ENCODE data around the gene INPP4A. TPM values are rescaled to one million over a fixed set of nuclear protein-coding genes. Genes with fewer than 3 reads are reported as not detected.

Gene INPP4A
- total and polyA plus RNA-seq, 2 of the 13 experiments (the other 11 are each of a cell fraction or from before 2014, with no cell fraction given): 10.1 to 10.9 TPM

DNA sequence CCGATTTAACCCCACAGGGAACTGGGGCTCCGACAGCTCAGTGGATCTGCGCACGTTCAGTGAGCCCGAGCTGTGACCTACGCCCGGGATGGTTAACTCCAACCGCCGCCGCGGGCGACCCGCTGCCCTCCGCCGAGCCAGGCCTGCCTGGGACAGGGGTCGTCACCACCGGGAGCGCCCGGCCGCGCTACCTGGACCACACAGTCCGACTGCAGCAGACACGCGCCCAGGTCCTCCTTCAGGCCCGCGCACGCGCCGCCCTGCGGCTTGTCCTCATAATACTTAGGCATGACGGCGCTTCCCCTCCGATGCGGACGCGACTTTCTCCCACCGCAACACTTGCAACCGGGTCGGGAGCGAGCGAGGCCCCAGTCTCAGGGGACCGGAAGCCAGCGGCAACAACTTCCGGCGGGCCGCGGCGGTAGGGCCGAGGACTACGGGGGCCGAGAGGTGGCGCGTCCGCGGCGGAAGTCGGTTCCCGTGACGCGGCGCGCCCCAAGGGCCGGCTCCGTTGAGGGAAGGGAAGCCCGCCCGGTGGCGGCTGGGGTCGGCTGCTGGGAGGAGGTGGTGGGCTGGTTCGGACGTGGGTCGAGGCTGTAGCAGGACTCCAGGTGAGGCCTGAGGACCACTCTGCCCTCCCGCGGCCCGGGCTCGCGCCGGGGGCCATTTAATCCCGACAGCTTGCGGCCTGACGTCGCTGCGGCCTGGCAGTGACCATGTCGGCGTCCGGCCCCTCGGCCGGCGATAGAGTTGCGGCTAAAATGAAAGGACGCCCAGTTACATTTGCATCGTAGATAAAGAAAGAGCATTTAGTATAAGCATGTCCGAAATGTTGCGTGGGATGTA lies 163.7 kb downstream of the INPP4A start, which contains the start of the genes COA5 and UNC50 (continued):
- TF ChIP-seq ZNF878 (CRISPR knock-in tag; IDR thresholded peaks at IDR 0.05): peak; percentile 63; the same call in 1 of the 2 replicates
- TF ChIP-seq PHB2 (IDR thresholded peaks at IDR 0.05; ENCODE audit: partially characterized antibody): no peak
- peak; percentile 95 for TF ChIP-seq POGZ (CRISPR knock-in tag; IDR thresholded peaks at IDR 0.05)
- TF ChIP-seq ZNF710 (CRISPR knock-in tag; IDR thresholded peaks at IDR 0.05; ENCODE audit: borderline replicate concordance): peak; percentile 70; the same call in 1 of the 2 replicates
- peak; percentile 59; the same call in 1 of the 2 replicates for TF ChIP-seq JUND (CRISPR knock-in tag; IDR thresholded peaks at IDR 0.05)
- TF ChIP-seq GZF1 (CRISPR knock-in tag; IDR thresholded peaks at IDR 0.05): no peak; the same call in none of the 2 replicates
- 0 out of 2 replicates have a peak, but pooled peaks have one; percentile 44 for TF ChIP-seq ARID2 (CRISPR knock-in tag; IDR thresholded peaks at IDR 0.05; ENCODE audit: borderline replicate concordance)
- 0 out of 2 replicates have a peak, but pooled peaks have one; percentile 77 for TF ChIP-seq ATRX (CRISPR knock-in tag; IDR thresholded peaks at IDR 0.05; ENCODE audit: borderline replicate concordance)
- peak; percentile 64; the same call in 1 of the 2 replicates for TF ChIP-seq CBX5 (CRISPR knock-in tag; IDR thresholded peaks at IDR 0.05; ENCODE audit: borderline replicate concordance)
- TF ChIP-seq CBX2 (IDR thresholded peaks at IDR 0.05; ENCODE audit: low read depth, low read length): no peak
- TF ChIP-seq CBX2 (CRISPR knock-in tag; IDR thresholded peaks at IDR 0.05; ENCODE audit: low read depth): no peak
- peak; percentile 85; the same call in 1 of the 2 replicates for TF ChIP-seq ZFAT (CRISPR knock-in tag; conservative IDR thresholded peaks at IDR 0.05)
- TF ChIP-seq KAT7 (CRISPR knock-in tag; IDR thresholded peaks at IDR 0.05; ENCODE audit: borderline replicate concordance): peak; percentile 97
- peak; percentile 73; the same call in 1 of the 2 replicates for TF ChIP-seq ZSCAN29 (CRISPR knock-in tag; conservative IDR thresholded peaks at IDR 0.05)
- no peak for TF ChIP-seq SP5 (CRISPR knock-in tag; IDR thresholded peaks at IDR 0.05; ENCODE audit: borderline replicate concordance, low read depth)
- TF ChIP-seq HNRNPL (IDR thresholded peaks at IDR 0.05; ENCODE audit: low read depth, low read length): 0 out of 2 replicates have a peak, but pooled peaks have one; percentile 36
- peak; percentile 86 for TF ChIP-seq ELK4 (CRISPR knock-in tag; IDR thresholded peaks at IDR 0.05; ENCODE audit: borderline replicate concordance)
- TF ChIP-seq ZNF713 (CRISPR knock-in tag; IDR thresholded peaks at IDR 0.05): no peak
- TF ChIP-seq SIN3B (IDR thresholded peaks at IDR 0.05; ENCODE audit: low read length): peak; percentile 58; the same call in 1 of the 2 replicates
- TF ChIP-seq EZH2 (conservative IDR thresholded peaks at IDR 0.05; ENCODE audit: low read depth, low read length): no peak
- no peak for TF ChIP-seq SMARCC2 (IDR thresholded peaks at IDR 0.05)
- TF ChIP-seq ZNF232 (CRISPR knock-in tag; IDR thresholded peaks at IDR 0.05; ENCODE audit: borderline replicate concordance): peak; percentile 90
- TF ChIP-seq, protein P1, sequence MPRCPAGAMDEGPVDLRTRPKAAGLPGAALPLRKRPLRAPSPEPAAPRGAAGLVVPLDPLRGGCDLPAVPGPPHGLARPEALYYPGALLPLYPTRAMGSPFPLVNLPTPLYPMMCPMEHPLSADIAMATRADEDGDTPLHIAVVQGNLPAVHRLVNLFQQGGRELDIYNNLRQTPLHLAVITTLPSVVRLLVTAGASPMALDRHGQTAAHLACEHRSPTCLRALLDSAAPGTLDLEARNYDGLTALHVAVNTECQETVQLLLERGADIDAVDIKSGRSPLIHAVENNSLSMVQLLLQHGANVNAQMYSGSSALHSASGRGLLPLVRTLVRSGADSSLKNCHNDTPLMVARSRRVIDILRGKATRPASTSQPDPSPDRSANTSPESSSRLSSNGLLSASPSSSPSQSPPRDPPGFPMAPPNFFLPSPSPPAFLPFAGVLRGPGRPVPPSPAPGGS (CRISPR knock-in tag; IDR thresholded peaks at IDR 0.05): peak; percentile 99
- TF ChIP-seq, protein P2, sequence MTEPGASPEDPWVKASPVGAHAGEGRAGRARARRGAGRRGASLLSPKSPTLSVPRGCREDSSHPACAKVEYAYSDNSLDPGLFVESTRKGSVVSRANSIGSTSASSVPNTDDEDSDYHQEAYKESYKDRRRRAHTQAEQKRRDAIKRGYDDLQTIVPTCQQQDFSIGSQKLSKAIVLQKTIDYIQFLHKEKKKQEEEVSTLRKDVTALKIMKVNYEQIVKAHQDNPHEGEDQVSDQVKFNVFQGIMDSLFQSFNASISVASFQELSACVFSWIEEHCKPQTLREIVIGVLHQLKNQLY (CRISPR knock-in tag; IDR thresholded peaks at IDR 0.05): peak; percentile 56; the same call in 1 of the 2 replicates
- peak; percentile 86; the same call in 1 of the 2 replicates for TF ChIP-seq TGIF2 (CRISPR knock-in tag; IDR thresholded peaks at IDR 0.05)
- TF ChIP-seq NAIF1 (CRISPR knock-in tag; IDR thresholded peaks at IDR 0.05; ENCODE audit: borderline replicate concordance): peak; percentile 96
